ENCODE results near the gene ZNHIT6.

DNA sequence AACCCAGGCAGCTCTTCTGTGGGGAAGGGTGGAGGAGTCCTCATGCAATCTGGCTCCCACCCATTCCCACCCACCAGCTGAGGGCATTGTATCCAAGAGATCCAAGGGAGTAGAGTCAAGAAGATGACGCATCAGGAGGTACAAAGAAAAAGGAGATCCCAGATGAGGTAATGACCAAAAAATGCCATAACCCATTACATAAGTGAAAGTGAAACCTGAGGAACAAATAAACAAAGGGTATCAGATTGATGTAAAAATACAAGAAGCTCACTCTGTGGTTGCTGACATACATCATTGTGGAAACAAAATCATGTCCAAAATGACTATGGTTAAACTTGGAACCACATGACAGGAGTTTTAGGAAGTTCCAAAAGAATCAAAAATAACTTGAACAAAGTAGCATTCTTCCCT lies 85.2 kb downstream of the ZNHIT6 start:
- TF ChIP-seq CTCF (conservative IDR thresholded peaks at IDR 0.05; ENCODE audit: low read length): no peak
- TF ChIP-seq EZH2phosphoT487 (IDR thresholded peaks at IDR 0.05; ENCODE audit: borderline replicate concordance, low read depth, low read length): no peak

Measured in OCI-LY7 (cell line).